GM12891 (cell line): ENCODE data around the gene DOCK10.

Experiments used
- POLR2A ChIP-seq: IDR thresholded peaks from 2 replicates; pipeline ENCODE4 v1.6.1; 2011; ENCODE audit warnings: low read depth, low read length, control low read depth
- POLR2AphosphoS5 ChIP-seq: IDR thresholded peaks from 2 replicates; pipeline ENCODE4 v1.6.1; 2011; ENCODE audit warnings: low read depth, low read length, control low read depth

DNA sequence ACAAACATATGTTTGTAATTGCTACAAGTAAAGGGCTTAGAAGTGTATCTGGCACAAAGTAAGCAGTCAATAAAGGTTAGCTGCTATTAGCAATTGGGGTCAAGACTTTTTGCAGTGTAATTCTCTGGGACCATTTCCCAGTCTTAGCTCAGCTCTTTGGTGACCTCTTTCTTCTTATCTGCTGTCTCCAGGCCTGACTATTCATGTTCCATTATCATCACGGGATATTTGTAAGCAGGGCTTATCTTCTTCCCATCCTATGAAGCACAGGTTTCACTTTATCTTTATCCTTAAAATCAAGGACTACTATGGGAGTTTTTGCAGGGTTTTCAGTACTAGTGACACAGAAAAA, 131.7 kb downstream of the DOCK10 start:
- TF ChIP-seq POLR2AphosphoS5 (no peak), POLR2A (no peak)
